HL-60 (cell line): ENCODE data around the gene TMED3.

Experiments
- DNase-seq, 2 experiments: peaks; one replicate each; pipeline ENCODE4 v3.0.0-alpha.2; 2010 to 2020; ENCODE audit warnings: low read depth in 1 of 2, low spot score in 1 of 2
- H3K27ac ChIP-seq: fragments of 250-450 bp; sonication (Bioruptor Pico); replicated peaks from 2 replicates; pipeline ENCODE4 v1.5.1; 2020; ENCODE audit warnings: mild to moderate bottlenecking, moderate library complexity
- H3K27me3 ChIP-seq: fragments of 250-450 bp; sonication (Bioruptor Pico); 2 replicates; pipeline ENCODE4 v1.5.1; 2021; ENCODE audit warnings: mild to moderate bottlenecking, moderate library complexity; ENCODE audit not compliant: insufficient read depth, poor library complexity, severe bottlenecking
- H3K4me3 ChIP-seq: replicated peaks from 2 replicates; pipeline ENCODE4 v1.5.1; 2011; ENCODE audit warnings: mild to moderate bottlenecking, control low read depth, low read length; ENCODE audit not compliant: insufficient read depth
- GABPA ChIP-seq: IDR thresholded peaks from 2 replicates; pipeline ENCODE4 v1.6.1; 2012; ENCODE audit warnings: low read depth
- POLR2AphosphoS5 ChIP-seq: IDR thresholded peaks from 2 replicates; pipeline ENCODE4 v1.6.1; 2012; ENCODE audit warnings: low read depth
- REST ChIP-seq: IDR thresholded peaks from 2 replicates; pipeline ENCODE4 v1.6.1; 2012; ENCODE audit warnings: low read depth; ENCODE audit not compliant: insufficient replicate concordance
- SPI1 ChIP-seq: IDR thresholded peaks from 2 replicates; pipeline ENCODE4 v1.6.1; 2012; ENCODE audit warnings: low read depth, mild to moderate bottlenecking, borderline replicate concordance
- TF ChIP-seq, protein P1 (sequence below): IDR thresholded peaks from one replicate; pipeline ENCODE4 v1.5.1; 2011; ENCODE audit warnings: low read length, control low read depth, inconsistent platforms; ENCODE audit not compliant: insufficient read depth

TMED3 gene

DNA sequence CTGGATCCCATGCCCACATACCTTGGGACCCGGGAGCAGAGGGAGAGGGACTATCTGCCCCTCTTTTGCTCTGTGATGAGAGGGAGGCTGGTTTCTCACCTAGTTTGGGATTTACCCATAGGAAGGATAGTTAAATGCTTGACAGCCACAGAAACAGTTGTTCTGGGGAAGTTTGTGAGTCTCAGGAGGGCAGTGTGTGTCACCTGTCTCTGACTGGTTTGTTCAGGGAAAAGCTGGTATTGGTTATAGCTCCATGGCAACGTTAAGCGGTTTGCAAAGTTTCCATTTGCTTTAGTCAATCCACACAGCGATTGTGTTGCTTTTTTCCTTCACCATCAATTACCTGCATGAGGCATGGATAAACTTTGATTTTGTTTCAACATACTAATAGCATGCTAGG, 3.7 kb upstream of the TMED3 start:
- Histone ChIP-seq H3K27me3 (peaks cover 11% of the 10 kb centered on the region), H3K27ac (no peak overlapping the region), H3K4me3 (no peak overlapping the region)
- TF ChIP-seq SPI1: no peak
- TF ChIP-seq GABPA: no peak
- no peak for TF ChIP-seq REST
- TF ChIP-seq, protein P1, sequence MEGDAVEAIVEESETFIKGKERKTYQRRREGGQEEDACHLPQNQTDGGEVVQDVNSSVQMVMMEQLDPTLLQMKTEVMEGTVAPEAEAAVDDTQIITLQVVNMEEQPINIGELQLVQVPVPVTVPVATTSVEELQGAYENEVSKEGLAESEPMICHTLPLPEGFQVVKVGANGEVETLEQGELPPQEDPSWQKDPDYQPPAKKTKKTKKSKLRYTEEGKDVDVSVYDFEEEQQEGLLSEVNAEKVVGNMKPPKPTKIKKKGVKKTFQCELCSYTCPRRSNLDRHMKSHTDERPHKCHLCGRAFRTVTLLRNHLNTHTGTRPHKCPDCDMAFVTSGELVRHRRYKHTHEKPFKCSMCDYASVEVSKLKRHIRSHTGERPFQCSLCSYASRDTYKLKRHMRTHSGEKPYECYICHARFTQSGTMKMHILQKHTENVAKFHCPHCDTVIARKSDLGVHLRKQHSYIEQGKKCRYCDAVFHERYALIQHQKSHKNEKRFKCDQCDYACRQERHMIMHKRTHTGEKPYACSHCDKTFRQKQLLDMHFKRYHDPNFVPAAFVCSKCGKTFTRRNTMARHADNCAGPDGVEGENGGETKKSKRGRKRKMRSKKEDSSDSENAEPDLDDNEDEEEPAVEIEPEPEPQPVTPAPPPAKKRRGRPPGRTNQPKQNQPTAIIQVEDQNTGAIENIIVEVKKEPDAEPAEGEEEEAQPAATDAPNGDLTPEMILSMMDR: no peak
- TF ChIP-seq POLR2AphosphoS5: no peak
- no peak for DNase-seq

- no peak overlapping the region for H3K4me3 ChIP-seq
- H3K27ac ChIP-seq: no peak overlapping the region
- peaks cover 11% of the 10 kb centered on the region for H3K27me3 ChIP-seq
- TF ChIP-seq REST (no peak), POLR2AphosphoS5 (no peak), SPI1 (no peak), GABPA (no peak)
- TF ChIP-seq, protein P1: no peak
- DNase-seq: peak in 1 of 2 experiments; percentile 11
These were observed 2.0 kb upstream of the TMED3 start for GRCh38 chr15:79308874-79309273.

DNA sequence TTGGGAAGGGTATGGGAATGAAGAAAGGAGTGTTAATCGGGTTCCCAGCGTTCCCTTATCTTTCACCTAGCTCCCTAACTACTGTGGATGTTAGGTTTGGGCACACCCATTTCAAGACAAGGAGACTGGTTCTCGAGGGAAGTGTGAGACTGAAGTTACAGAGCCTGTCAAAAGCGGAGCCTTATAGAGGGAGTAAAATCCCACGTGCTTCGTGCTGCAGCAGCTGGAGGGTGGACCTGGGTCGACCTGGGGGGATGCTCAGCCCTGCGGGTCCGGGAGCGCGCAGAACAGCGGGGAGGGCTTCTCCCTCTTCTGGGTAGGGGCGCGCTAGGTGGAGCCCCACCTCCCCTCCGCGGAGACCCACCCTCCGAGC, 314 bp upstream of the TMED3 start:
- Histone ChIP-seq H3K27me3 (peaks cover 1% of the 10 kb centered on the region), H3K4me3 (peak overlapping the region; percentile 89), H3K27ac (no peak overlapping the region)
- DNase-seq: peak in 1 of 2 experiments; percentile 18
- TF ChIP-seq GABPA: no peak

DNA sequence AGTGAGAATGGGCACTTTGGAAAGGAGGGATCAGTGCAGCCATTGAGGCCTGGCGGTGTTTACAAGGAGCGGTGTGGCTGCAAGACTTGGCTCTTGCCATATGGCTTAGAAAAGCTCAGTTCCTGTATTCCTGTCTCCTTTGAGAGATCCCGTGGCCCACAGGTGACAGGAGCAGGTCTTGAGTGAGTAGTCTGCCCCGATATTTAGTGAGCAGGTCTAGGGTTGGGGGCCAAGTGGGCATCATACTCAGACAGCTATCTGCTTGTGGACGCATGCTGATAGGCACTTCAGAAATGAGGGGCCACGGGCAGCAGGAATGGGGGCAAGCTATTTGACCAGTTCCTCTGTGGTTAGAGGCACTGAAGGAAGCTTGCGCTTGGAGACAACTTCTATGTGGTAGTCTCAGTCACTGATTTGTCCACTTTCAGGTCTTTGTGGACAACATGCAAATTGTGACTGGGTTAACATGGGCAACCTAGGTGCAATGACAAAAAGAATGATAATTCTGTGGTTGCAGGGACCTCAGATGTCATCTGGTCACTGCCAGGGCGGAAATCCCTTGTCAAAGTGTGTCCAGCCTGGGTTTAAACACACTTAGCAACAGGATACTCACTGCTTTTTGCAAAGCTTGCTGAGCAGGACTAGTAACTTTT, 1.1 kb downstream of the TMED3 start:
- Histone ChIP-seq H3K4me3 (peak overlapping the region; percentile 89), H3K27ac (peak overlapping the region; percentile 66), H3K27me3 (no peaks in the 10 kb centered on the region)
- no peak for TF ChIP-seq REST
- TF ChIP-seq SPI1: no peak
- TF ChIP-seq POLR2AphosphoS5: no peak
- TF ChIP-seq, protein P1: no peak
- TF ChIP-seq GABPA: no peak
- peak in 1 of 2 experiments; percentile 9 for DNase-seq
